ENCODE results near the gene RNF182.
"Not testable (repeated sequence)": the region's sequence is repeated elsewhere in the genome, so short reads cannot be mapped to it uniquely, and the experiment has no call there.

Gene RNF182

GRCh38 chr6:13924949-13925881 lies at the start of gene RNF182:
RNF182 (plus strand) TSS chr6:13924952; CDS start chr6:13977120, 52,168 bp downstream.
- peak in 1 of 2 experiments; percentile 73 for DNase-seq (ENCODE audit: low read depth in 1 of 2, low spot score in 1 of 2)
- in situ Hi-C loops (cut with HindIII; ENCODE audit: low pct_unique_long_range_greater_than_20kb, low sequenced_read_pairs): no loop called here

GRCh38 chr6:13877051-13877450 lies 47.7 kb upstream of the RNF182 start:
- no peak for TF ChIP-seq JUND (IDR thresholded peaks at IDR 0.05; ENCODE audit: low read depth)
- DNase-seq (ENCODE audit: low read depth in 1 of 2, low spot score in 1 of 2): no peak
- in situ Hi-C loops (cut with HindIII; ENCODE audit: low pct_unique_long_range_greater_than_20kb, low sequenced_read_pairs): no loop called here

More at GRCh38 chr6:13924949-13925881, at the start of gene RNF182:
- no peak for TF ChIP-seq JUND (IDR thresholded peaks at IDR 0.05; ENCODE audit: low read depth)

GRCh38 chr6:13880061-13880663 lies 44.6 kb upstream of the RNF182 start:
- in situ Hi-C loops (cut with HindIII; ENCODE audit: low pct_unique_long_range_greater_than_20kb, low sequenced_read_pairs); DNase-seq (ENCODE audit: low read depth in 1 of 2, low spot score in 1 of 2): not testable (repeated sequence)

GRCh38 chr6:13881621-13882165 lies 43.1 kb upstream of the RNF182 start:
- DNase-seq (ENCODE audit: low read depth in 1 of 2, low spot score in 1 of 2): no peak
- in situ Hi-C loops (cut with HindIII; ENCODE audit: low pct_unique_long_range_greater_than_20kb, low sequenced_read_pairs): no loop called here

GRCh38 chr6:13883966-13884365 lies 40.8 kb upstream of the RNF182 start:
- TF ChIP-seq JUND (IDR thresholded peaks at IDR 0.05; ENCODE audit: low read depth): no peak
- no peak for DNase-seq (ENCODE audit: low read depth in 1 of 2, low spot score in 1 of 2)
- in situ Hi-C loops (cut with HindIII; ENCODE audit: low pct_unique_long_range_greater_than_20kb, low sequenced_read_pairs): no loop called here

More at GRCh38 chr6:13881621-13882165, 43.1 kb upstream of the RNF182 start:
- no peak for TF ChIP-seq JUND (IDR thresholded peaks at IDR 0.05; ENCODE audit: low read depth)

- in situ Hi-C loops (cut with HindIII; ENCODE audit: low pct_unique_long_range_greater_than_20kb, low sequenced_read_pairs): no loop called here
- no peak for TF ChIP-seq JUND (IDR thresholded peaks at IDR 0.05; ENCODE audit: low read depth)
Measured at GRCh38 chr6:13884397-13884796, 40.4 kb upstream of the RNF182 start.

GRCh38 chr6:13885601-13886000 lies 39.2 kb upstream of the RNF182 start:
- in situ Hi-C loops (cut with HindIII; ENCODE audit: low pct_unique_long_range_greater_than_20kb, low sequenced_read_pairs): no loop called here
- no peak for TF ChIP-seq JUND (IDR thresholded peaks at IDR 0.05; ENCODE audit: low read depth)
- no peak for DNase-seq (ENCODE audit: low read depth in 1 of 2, low spot score in 1 of 2)

More at GRCh38 chr6:13884397-13884796, 40.4 kb upstream of the RNF182 start:
- no peak for DNase-seq (ENCODE audit: low read depth in 1 of 2, low spot score in 1 of 2)

GRCh38 chr6:13886949-13887348 lies 37.8 kb upstream of the RNF182 start:
- no peak for DNase-seq (ENCODE audit: low read depth in 1 of 2, low spot score in 1 of 2)
- no peak for TF ChIP-seq JUND (IDR thresholded peaks at IDR 0.05; ENCODE audit: low read depth)
- in situ Hi-C loops (cut with HindIII; ENCODE audit: low pct_unique_long_range_greater_than_20kb, low sequenced_read_pairs): no loop called here

- TF ChIP-seq JUND (IDR thresholded peaks at IDR 0.05; ENCODE audit: low read depth): no peak
- no peak for DNase-seq (ENCODE audit: low read depth in 1 of 2, low spot score in 1 of 2)
- in situ Hi-C loops (cut with HindIII; ENCODE audit: low pct_unique_long_range_greater_than_20kb, low sequenced_read_pairs): no loop called here
Measured at GRCh38 chr6:13892017-13892645, 32.6 kb upstream of the RNF182 start.

GRCh38 chr6:13902922-13903321 lies 21.8 kb upstream of the RNF182 start:
- no peak for TF ChIP-seq JUND (IDR thresholded peaks at IDR 0.05; ENCODE audit: low read depth)
- in situ Hi-C loops (cut with HindIII; ENCODE audit: low pct_unique_long_range_greater_than_20kb, low sequenced_read_pairs): no loop called here
- DNase-seq (ENCODE audit: low read depth in 1 of 2, low spot score in 1 of 2): no peak

- TF ChIP-seq JUND (IDR thresholded peaks at IDR 0.05; ENCODE audit: low read depth): no peak
- in situ Hi-C loops (cut with HindIII; ENCODE audit: low pct_unique_long_range_greater_than_20kb, low sequenced_read_pairs): no loop called here
- no peak for DNase-seq (ENCODE audit: low read depth in 1 of 2, low spot score in 1 of 2)
Measured at GRCh38 chr6:13903364-13903763, 21.4 kb upstream of the RNF182 start.

- TF ChIP-seq JUND (IDR thresholded peaks at IDR 0.05; ENCODE audit: low read depth): no peak
- DNase-seq (ENCODE audit: low read depth in 1 of 2, low spot score in 1 of 2): no peak
- in situ Hi-C loops (cut with HindIII; ENCODE audit: low pct_unique_long_range_greater_than_20kb, low sequenced_read_pairs): no loop called here
Measured at GRCh38 chr6:13907001-13907350, 17.8 kb upstream of the RNF182 start.

All from T47D (cell line).